ENCODE data around the gene TMA7.
"Not testable (repeated sequence)": the region's sequence is repeated elsewhere in the genome, so short reads cannot be mapped to it uniquely, and the experiment has no call there.

DNA sequence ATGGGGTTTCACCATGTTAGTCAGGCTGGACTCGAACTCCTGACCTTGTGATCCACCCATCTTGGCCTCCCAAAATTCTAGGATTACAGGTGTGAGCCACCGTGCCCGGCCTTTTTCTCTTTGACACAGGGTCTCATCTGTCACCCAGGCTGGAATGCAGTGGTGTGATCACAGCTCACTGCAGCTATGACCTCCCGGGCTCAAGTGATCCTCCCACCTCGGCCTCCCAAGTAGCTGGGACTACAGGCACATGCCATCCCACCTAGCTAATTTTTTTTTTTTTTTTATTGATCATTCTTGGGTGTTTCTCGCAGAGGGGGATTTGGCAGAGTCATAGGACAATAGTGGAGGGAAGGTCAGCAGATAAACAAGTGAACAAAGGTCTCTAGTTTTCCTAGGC lies 42.8 kb downstream of the TMA7 start:
- TF ChIP-seq, protein P1, sequence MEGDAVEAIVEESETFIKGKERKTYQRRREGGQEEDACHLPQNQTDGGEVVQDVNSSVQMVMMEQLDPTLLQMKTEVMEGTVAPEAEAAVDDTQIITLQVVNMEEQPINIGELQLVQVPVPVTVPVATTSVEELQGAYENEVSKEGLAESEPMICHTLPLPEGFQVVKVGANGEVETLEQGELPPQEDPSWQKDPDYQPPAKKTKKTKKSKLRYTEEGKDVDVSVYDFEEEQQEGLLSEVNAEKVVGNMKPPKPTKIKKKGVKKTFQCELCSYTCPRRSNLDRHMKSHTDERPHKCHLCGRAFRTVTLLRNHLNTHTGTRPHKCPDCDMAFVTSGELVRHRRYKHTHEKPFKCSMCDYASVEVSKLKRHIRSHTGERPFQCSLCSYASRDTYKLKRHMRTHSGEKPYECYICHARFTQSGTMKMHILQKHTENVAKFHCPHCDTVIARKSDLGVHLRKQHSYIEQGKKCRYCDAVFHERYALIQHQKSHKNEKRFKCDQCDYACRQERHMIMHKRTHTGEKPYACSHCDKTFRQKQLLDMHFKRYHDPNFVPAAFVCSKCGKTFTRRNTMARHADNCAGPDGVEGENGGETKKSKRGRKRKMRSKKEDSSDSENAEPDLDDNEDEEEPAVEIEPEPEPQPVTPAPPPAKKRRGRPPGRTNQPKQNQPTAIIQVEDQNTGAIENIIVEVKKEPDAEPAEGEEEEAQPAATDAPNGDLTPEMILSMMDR (IDR thresholded peaks at IDR 0.05; ENCODE audit: insufficient read depth, low read length), result not testable (repeated sequence)
- TF ChIP-seq POLR2AphosphoS5 (IDR thresholded peaks at IDR 0.05; ENCODE audit: low read depth); SPI1 (IDR thresholded peaks at IDR 0.05; ENCODE audit: borderline replicate concordance, low read depth): not testable (repeated sequence)
- TF ChIP-seq, protein P2, sequence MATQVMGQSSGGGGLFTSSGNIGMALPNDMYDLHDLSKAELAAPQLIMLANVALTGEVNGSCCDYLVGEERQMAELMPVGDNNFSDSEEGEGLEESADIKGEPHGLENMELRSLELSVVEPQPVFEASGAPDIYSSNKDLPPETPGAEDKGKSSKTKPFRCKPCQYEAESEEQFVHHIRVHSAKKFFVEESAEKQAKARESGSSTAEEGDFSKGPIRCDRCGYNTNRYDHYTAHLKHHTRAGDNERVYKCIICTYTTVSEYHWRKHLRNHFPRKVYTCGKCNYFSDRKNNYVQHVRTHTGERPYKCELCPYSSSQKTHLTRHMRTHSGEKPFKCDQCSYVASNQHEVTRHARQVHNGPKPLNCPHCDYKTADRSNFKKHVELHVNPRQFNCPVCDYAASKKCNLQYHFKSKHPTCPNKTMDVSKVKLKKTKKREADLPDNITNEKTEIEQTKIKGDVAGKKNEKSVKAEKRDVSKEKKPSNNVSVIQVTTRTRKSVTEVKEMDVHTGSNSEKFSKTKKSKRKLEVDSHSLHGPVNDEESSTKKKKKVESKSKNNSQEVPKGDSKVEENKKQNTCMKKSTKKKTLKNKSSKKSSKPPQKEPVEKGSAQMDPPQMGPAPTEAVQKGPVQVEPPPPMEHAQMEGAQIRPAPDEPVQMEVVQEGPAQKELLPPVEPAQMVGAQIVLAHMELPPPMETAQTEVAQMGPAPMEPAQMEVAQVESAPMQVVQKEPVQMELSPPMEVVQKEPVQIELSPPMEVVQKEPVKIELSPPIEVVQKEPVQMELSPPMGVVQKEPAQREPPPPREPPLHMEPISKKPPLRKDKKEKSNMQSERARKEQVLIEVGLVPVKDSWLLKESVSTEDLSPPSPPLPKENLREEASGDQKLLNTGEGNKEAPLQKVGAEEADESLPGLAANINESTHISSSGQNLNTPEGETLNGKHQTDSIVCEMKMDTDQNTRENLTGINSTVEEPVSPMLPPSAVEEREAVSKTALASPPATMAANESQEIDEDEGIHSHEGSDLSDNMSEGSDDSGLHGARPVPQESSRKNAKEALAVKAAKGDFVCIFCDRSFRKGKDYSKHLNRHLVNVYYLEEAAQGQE (IDR thresholded peaks at IDR 0.05; ENCODE audit: insufficient replicate concordance, low read depth), result not testable (repeated sequence)

Measured in HL-60 (cell line).